SK-N-SH (cell line): Measurements from ENCODE around the gene TMTC2. TPM values are rescaled to one million over a fixed set of nuclear protein-coding genes. Genes with fewer than 3 reads are reported as not detected.
A peak's percentile ranks its signal among the peaks of the same experiment; 100 is the strongest.

ENCODE experiments used
- CTCF ChIA-PET: fragments of 300-600, 350-600 bp; formaldehyde crosslinking; extraction: SDS; loops from one replicate; lab custom pipeline; 2021; lab: Yijun Ruan, JAX
- POLR2A ChIA-PET: fragments of 350-600 bp; sonication (Branson Sonifier 250); formaldehyde crosslinking; extraction: SDS; loops from one replicate; lab custom pipeline; 2020; ENCODE audit warnings: antibody characterized with exemption, inconsistent platforms; lab: Yijun Ruan, JAX
- DNase-seq: peaks from one replicate; pipeline ENCODE4 v3.0.0; 2012
- H2AFZ ChIP-seq: fragments of 200-600 bp; sonication (generic); 2 replicates; pipeline ENCODE4 v1.8.1; 2016; ENCODE audit warnings: antibody characterized with exemption, mild to moderate bottlenecking, low read depth
- H3F3A ChIP-seq: fragments of 200-600 bp; sonication (generic); replicated peaks from 2 replicates; pipeline ENCODE3; 2016; ENCODE audit warnings: antibody characterized with exemption, mild to moderate bottlenecking; ENCODE audit not compliant: insufficient read depth
- H3K27ac ChIP-seq, 2 experiments: fragments of 200-500 bp in 1 of 2; fragments of 200-600 bp in 1 of 2; sonication (Bioruptor generic) in 1 of 2; sonication (generic), shearing (Covaris generic) in 1 of 2; 2 replicates each; pipeline versions ENCODE4 v1.5.1 to v1.6.1; 2014 to 2016; ENCODE audit warnings: low read depth in 2 of 2, inconsistent platforms in 1 of 2, low read length in 1 of 2, mild to moderate bottlenecking in 1 of 2, mixed read lengths in 1 of 2
- H3K27me3 ChIP-seq: fragments of 200-600 bp; sonication (generic), shearing (Covaris generic); 2 replicates; pipeline ENCODE4 v1.6.1; 2016; ENCODE audit warnings: mixed run types; ENCODE audit not compliant: insufficient read depth
- H3K36me3 ChIP-seq, 2 experiments: fragments of 200-500 bp in 1 of 2; fragments of 200-600 bp in 1 of 2; sonication (Bioruptor generic) in 1 of 2; sonication (generic) in 1 of 2; replicated peaks in 1 of 2; 2 replicates each; pipeline versions ENCODE3 to v1.5.1; 2014 to 2016; ENCODE audit warnings: low read length in 1 of 2, mild to moderate bottlenecking in 1 of 2; ENCODE audit not compliant: insufficient read depth in 2 of 2, control insufficient read depth in 1 of 2
- H3K4me1 ChIP-seq, 2 experiments: fragments of 200-500 bp in 1 of 2; fragments of 200-600 bp in 1 of 2; sonication (Bioruptor generic) in 1 of 2; sonication (generic), shearing (Covaris generic) in 1 of 2; 2 replicates each; pipeline versions ENCODE4 v1.5.1 to v1.6.1; 2014 to 2016; ENCODE audit warnings: low read depth in 1 of 2, low read length in 1 of 2, mixed run types in 1 of 2; ENCODE audit not compliant: insufficient read depth in 2 of 2, control insufficient read depth in 1 of 2
- H3K4me2 ChIP-seq: fragments of 200-600 bp; sonication (generic), shearing (Covaris generic); 2 replicates; pipeline ENCODE4 v1.6.1; 2017; ENCODE audit warnings: mixed run types
- H3K4me3 ChIP-seq, 2 experiments: fragments of 200-500 bp in 1 of 2; fragments of 200-600 bp in 1 of 2; sonication (Bioruptor generic) in 1 of 2; sonication (generic), shearing (Covaris generic) in 1 of 2; 2 replicates each; pipeline versions ENCODE4 v1.5.1 to v1.8.1; 2014 to 2016; ENCODE audit warnings: low read depth in 2 of 2, inconsistent platforms in 1 of 2, low read length in 1 of 2, mild to moderate bottlenecking in 1 of 2, mixed read lengths in 1 of 2, moderate library complexity in 1 of 2
- H3K79me2 ChIP-seq: fragments of 200-600 bp; sonication (generic); 2 replicates; pipeline ENCODE4 v1.8.1; 2017; ENCODE audit warnings: mild to moderate bottlenecking; ENCODE audit not compliant: insufficient read depth
- H3K9ac ChIP-seq: fragments of 200-600 bp; sonication (generic); 2 replicates; pipeline ENCODE4 v1.6.1; 2017; ENCODE audit warnings: mixed run types
- H3K9me2 ChIP-seq: fragments of 200-600 bp; sonication (generic); 2 replicates; pipeline ENCODE4 v1.6.1; 2017; ENCODE audit warnings: mixed run types
- H3K9me3 ChIP-seq: fragments of 200-600 bp; sonication (generic); 2 replicates; pipeline ENCODE4 v1.6.1; 2017; ENCODE audit warnings: mixed run types, mild to moderate bottlenecking, moderate library complexity
- H4K20me1 ChIP-seq: fragments of 200-600 bp; sonication (generic); 2 replicates; pipeline ENCODE4 v1.6.1; 2017; ENCODE audit warnings: mild to moderate bottlenecking, mixed run types; ENCODE audit not compliant: insufficient read depth
- CHD2 ChIP-seq: fragments of 150-350 bp; IDR thresholded peaks from 2 replicates; pipeline ENCODE4 v1.6.1; 2018; ENCODE audit warnings: low read length; ENCODE audit not compliant: partially characterized antibody
- ELF1 ChIP-seq: IDR thresholded peaks from 2 replicates; pipeline ENCODE4 v1.4.0; 2012
- EP300 ChIP-seq, 2 experiments: IDR thresholded peaks; 2 replicates each; pipeline versions ENCODE4 v1.4.0 to v1.6.1; 2012; ENCODE audit warnings: borderline replicate concordance in 1 of 2, low read depth in 1 of 2, low read length in 1 of 2
- FOXJ3 ChIP-seq: sonication (generic); formaldehyde crosslinking; IDR thresholded peaks from 2 replicates; pipeline ENCODE4 v1.5.1; 2020; ENCODE audit warnings: mild to moderate bottlenecking, missing genetic modification reagents
- FOXM1 ChIP-seq: IDR thresholded peaks from 2 replicates; pipeline ENCODE4 v1.4.0; 2012; ENCODE audit warnings: low read depth, mild to moderate bottlenecking
- GABPA ChIP-seq: IDR thresholded peaks from 2 replicates; pipeline ENCODE4 v1.4.0; 2012; ENCODE audit warnings: low read depth, mild to moderate bottlenecking
- MXI1 ChIP-seq: IDR thresholded peaks from 2 replicates; pipeline ENCODE4 v1.6.1; 2012; ENCODE audit warnings: mild to moderate bottlenecking, low read depth, low read length, improper control_type of control experiment
- POLR2AphosphoS5 ChIP-seq: IDR thresholded peaks from 2 replicates; pipeline ENCODE4 v1.6.1; 2012; ENCODE audit warnings: low read depth, low read length
- RCOR1 ChIP-seq: fragments of 150-350 bp; IDR thresholded peaks from 2 replicates; pipeline ENCODE4 v1.6.1; 2017; ENCODE audit warnings: antibody characterized with exemption, low read length
- RFX5 ChIP-seq: IDR thresholded peaks from 2 replicates; pipeline ENCODE4 v1.6.1; 2012; ENCODE audit warnings: mild to moderate bottlenecking, improper control_type of control experiment, low read length
- RXRA ChIP-seq: IDR thresholded peaks from 2 replicates; pipeline ENCODE4 v1.4.0; 2012; ENCODE audit warnings: low read depth, mild to moderate bottlenecking, borderline replicate concordance
- SIN3A ChIP-seq: IDR thresholded peaks from 2 replicates; pipeline ENCODE4 v1.6.1; 2012; ENCODE audit warnings: low read depth, mild to moderate bottlenecking, low read length, moderate library complexity, borderline replicate concordance
- WGBS: methylation state at CpG from one replicate; pipeline ENCODE4 v1.1.6; 2017; ENCODE audit warnings: low lambda C conversion rate; 5-methylcytosine and 5-hydroxymethylcytosine counted together
- polyA plus RNA-seq, 3 experiments: library from polyadenylated mRNA; depleted of rRNA; stranded (reverse); fragments of >200 nt; gene quantifications; 2 replicates each; pipeline ENCODE4 v1.2.3, GENCODE V29; 2012
- TF ChIP-seq, protein P1 (sequence below): IDR thresholded peaks from 2 replicates; pipeline ENCODE4 v1.4.0; 2012; ENCODE audit warnings: low read depth, borderline replicate concordance
- TF ChIP-seq, protein P2 (sequence below): IDR thresholded peaks from 2 replicates; pipeline ENCODE4 v1.4.0; 2012; ENCODE audit warnings: low read depth, borderline replicate concordance
- TF ChIP-seq, protein P3 (sequence below): IDR thresholded peaks from 2 replicates; pipeline ENCODE4; 2012
- TF ChIP-seq, protein P4 (sequence below): IDR thresholded peaks from 2 replicates; pipeline ENCODE4 v1.6.1; 2012; ENCODE audit warnings: mild to moderate bottlenecking, low read depth, low read length, moderate library complexity

The TMTC2 gene
- polyA plus RNA-seq, 1 of the 3 experiments (the other 2 are of a cell fraction) = 4.1 TPM

DNA sequence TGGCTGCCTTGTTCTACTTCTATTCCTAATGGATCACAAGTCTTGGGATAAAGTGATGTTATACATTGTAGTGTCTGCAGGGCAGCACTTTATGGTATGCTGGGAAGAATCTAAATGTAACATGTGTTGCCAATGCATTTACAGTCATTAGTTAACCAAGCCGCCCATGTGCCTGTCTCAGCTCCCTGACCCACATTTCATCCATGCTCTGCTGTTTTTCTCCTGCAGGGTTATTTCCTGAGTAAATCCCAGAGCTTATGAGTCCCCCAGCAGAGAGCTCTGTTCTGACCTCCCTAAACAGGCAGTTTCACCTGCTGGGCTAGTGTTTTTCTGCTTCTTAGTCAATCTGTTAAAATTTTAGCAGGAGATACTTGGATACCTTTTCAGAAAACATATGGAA is 4.4 kb upstream of the TMTC2 start:
- Histone ChIP-seq H3K9ac (no peak overlapping the region), H3K27me3 (no peaks in the 10 kb centered on the region)
- CTCF ChIA-PET = interaction anchor here (0.8 to 1.3 kb wide), 4 partner anchors 154 to 1714 kb away, joined by 3 to 4 read pairs (median 4); no protein-coding TSS in a partner anchor
- WGBS = 53% methylated on average over 1 of the region's 1 CpG
- TF ChIP-seq MXI1 (peak; percentile 91), EP300 (IDR thresholded peaks at IDR 0.05; ENCODE audit: borderline replicate concordance in 1 of 2, low read depth in 1 of 2, low read length in 1 of 2) (peak in 1 of 2 experiments; percentile 49; a peak in 1 of 4 replicates), POLR2AphosphoS5 (no peak), SIN3A (no peak)
- TF ChIP-seq, all 33 proteins: peak for 2
- no peaks in the 10 kb centered on the region for H3K79me2 ChIP-seq
- POLR2A ChIA-PET = no interaction called here
- no peaks in the 10 kb centered on the region for H4K20me1 ChIP-seq
- peak; percentile 55 for DNase-seq
- H3K4me3 ChIP-seq = no peak overlapping the region
- no peaks in the 10 kb centered on the region for H3K36me3 ChIP-seq
- no peaks in the 10 kb centered on the region for H3K9me2 ChIP-seq
- peaks cover 0 to 14% of the 10 kb centered on the region in 2 experiments; a peak in 2 of 4 replicates for H3K4me1 ChIP-seq
- no peak overlapping the region for H3K4me2 ChIP-seq
- H3F3A ChIP-seq = no peaks in the 10 kb centered on the region
- no peak overlapping the region; a peak in 1 of 4 replicates for H3K27ac ChIP-seq
- H2AFZ ChIP-seq = no peak overlapping the region
- H3K9me3 ChIP-seq = no peaks in the 10 kb centered on the region

DNA sequence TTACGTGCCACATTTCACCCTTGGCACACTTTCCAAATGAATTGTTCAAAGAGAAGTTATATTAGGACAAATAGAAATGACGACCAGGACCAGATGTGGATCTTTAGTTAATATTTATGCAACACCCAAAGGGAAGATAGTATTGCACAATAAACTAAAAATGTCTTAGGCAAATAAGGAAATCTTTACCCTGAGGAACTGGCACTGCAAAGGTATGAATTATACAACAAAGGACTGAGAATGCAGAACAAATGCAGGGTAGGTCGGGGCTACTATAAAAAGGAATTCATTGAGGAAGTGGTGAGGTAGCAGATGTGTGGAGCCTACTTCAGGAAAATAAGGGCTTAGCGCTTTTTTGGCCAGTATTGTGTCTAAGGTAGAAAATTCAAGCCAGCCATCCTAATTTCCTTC is 3.9 kb upstream of the TMTC2 start:
- no peak overlapping the region for H3K9ac ChIP-seq
- DNase-seq = no peak
- no peaks in the 10 kb centered on the region for H4K20me1 ChIP-seq
- ChIA-PET POLR2A (no interaction called here), CTCF (interaction anchor here (0.9 kb wide), 1 partner anchor 155 kb away, joined by 4 read pairs; no protein-coding TSS in a partner anchor)
- H2AFZ ChIP-seq = no peak overlapping the region
- H3K4me3 ChIP-seq = no peak overlapping the region
- TF ChIP-seq, protein P1, sequence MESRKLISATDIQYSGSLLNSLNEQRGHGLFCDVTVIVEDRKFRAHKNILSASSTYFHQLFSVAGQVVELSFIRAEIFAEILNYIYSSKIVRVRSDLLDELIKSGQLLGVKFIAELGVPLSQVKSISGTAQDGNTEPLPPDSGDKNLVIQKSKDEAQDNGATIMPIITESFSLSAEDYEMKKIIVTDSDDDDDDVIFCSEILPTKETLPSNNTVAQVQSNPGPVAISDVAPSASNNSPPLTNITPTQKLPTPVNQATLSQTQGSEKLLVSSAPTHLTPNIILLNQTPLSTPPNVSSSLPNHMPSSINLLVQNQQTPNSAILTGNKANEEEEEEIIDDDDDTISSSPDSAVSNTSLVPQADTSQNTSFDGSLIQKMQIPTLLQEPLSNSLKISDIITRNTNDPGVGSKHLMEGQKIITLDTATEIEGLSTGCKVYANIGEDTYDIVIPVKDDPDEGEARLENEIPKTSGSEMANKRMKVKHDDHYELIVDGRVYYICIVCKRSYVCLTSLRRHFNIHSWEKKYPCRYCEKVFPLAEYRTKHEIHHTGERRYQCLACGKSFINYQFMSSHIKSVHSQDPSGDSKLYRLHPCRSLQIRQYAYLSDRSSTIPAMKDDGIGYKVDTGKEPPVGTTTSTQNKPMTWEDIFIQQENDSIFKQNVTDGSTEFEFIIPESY = no peak
- no peak for TF ChIP-seq RFX5
- no peak for TF ChIP-seq RCOR1
- TF ChIP-seq, protein P2, sequence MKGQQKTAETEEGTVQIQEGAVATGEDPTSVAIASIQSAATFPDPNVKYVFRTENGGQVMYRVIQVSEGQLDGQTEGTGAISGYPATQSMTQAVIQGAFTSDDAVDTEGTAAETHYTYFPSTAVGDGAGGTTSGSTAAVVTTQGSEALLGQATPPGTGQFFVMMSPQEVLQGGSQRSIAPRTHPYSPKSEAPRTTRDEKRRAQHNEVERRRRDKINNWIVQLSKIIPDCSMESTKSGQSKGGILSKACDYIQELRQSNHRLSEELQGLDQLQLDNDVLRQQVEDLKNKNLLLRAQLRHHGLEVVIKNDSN = no peak
- no peak for TF ChIP-seq ELF1
- TF ChIP-seq, protein P3, sequence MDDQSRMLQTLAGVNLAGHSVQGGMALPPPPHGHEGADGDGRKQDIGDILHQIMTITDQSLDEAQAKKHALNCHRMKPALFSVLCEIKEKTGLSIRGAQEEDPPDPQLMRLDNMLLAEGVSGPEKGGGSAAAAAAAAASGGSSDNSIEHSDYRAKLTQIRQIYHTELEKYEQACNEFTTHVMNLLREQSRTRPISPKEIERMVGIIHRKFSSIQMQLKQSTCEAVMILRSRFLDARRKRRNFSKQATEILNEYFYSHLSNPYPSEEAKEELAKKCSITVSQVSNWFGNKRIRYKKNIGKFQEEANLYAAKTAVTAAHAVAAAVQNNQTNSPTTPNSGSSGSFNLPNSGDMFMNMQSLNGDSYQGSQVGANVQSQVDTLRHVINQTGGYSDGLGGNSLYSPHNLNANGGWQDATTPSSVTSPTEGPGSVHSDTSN = no peak
- TF ChIP-seq, protein P4, sequence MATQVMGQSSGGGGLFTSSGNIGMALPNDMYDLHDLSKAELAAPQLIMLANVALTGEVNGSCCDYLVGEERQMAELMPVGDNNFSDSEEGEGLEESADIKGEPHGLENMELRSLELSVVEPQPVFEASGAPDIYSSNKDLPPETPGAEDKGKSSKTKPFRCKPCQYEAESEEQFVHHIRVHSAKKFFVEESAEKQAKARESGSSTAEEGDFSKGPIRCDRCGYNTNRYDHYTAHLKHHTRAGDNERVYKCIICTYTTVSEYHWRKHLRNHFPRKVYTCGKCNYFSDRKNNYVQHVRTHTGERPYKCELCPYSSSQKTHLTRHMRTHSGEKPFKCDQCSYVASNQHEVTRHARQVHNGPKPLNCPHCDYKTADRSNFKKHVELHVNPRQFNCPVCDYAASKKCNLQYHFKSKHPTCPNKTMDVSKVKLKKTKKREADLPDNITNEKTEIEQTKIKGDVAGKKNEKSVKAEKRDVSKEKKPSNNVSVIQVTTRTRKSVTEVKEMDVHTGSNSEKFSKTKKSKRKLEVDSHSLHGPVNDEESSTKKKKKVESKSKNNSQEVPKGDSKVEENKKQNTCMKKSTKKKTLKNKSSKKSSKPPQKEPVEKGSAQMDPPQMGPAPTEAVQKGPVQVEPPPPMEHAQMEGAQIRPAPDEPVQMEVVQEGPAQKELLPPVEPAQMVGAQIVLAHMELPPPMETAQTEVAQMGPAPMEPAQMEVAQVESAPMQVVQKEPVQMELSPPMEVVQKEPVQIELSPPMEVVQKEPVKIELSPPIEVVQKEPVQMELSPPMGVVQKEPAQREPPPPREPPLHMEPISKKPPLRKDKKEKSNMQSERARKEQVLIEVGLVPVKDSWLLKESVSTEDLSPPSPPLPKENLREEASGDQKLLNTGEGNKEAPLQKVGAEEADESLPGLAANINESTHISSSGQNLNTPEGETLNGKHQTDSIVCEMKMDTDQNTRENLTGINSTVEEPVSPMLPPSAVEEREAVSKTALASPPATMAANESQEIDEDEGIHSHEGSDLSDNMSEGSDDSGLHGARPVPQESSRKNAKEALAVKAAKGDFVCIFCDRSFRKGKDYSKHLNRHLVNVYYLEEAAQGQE = no peak
- no peak for TF ChIP-seq CHD2
- no peak for TF ChIP-seq RXRA
- no peak for TF ChIP-seq FOXJ3 (CRISPR knock-in tag)
- TF ChIP-seq FOXM1 = no peak
- TF ChIP-seq GABPA = no peak
- TF ChIP-seq SIN3A = no peak
- H3F3A ChIP-seq = no peaks in the 10 kb centered on the region
- WGBS = 47% methylated on average over 4 of the region's 4 CpGs
- H3K4me2 ChIP-seq = no peak overlapping the region
- no peaks in the 10 kb centered on the region for H3K27me3 ChIP-seq
- no peak overlapping the region; a peak in 1 of 4 replicates for H3K27ac ChIP-seq
- no peaks in the 10 kb centered on the region for H3K36me3 ChIP-seq
- peaks cover 0 to 14% of the 10 kb centered on the region in 2 experiments; a peak in 2 of 4 replicates for H3K4me1 ChIP-seq
- no peaks in the 10 kb centered on the region for H3K79me2 ChIP-seq
- no peaks in the 10 kb centered on the region for H3K9me2 ChIP-seq
- no peaks in the 10 kb centered on the region for H3K9me3 ChIP-seq
